Trophoblast cell (in vitro differentiated cells and primary cell): Measurements from ENCODE around the gene TAOK1.
A peak's percentile ranks its signal among the peaks of the same experiment; 100 is the strongest.

Experiments
- DNase-seq, 2 donors: peaks; one replicate each; pipeline ENCODE4 v3.0.0-alpha.2; 2016
- H2AFZ ChIP-seq: 2 replicates; pipeline ENCODE4 v1.6.1; 2013; ENCODE audit warnings: low read length, moderate library complexity, mild to moderate bottlenecking; ENCODE audit not compliant: insufficient read depth, poor library complexity
- H2AK5ac ChIP-seq: 2 replicates; pipeline ENCODE4 v1.6.1; 2013; ENCODE audit warnings: mild to moderate bottlenecking, low read length
- H2BK120ac ChIP-seq: 2 replicates; pipeline ENCODE4 v1.6.1; 2013; ENCODE audit warnings: low read length, mild to moderate bottlenecking, moderate library complexity; ENCODE audit not compliant: insufficient read depth, poor library complexity
- H2BK12ac ChIP-seq: 2 replicates; pipeline ENCODE4 v1.6.1; 2013; ENCODE audit warnings: mild to moderate bottlenecking, low read length, moderate library complexity
- H2BK5ac ChIP-seq: 2 replicates; pipeline ENCODE4 v1.6.1; 2013; ENCODE audit warnings: low read length, low read depth, moderate library complexity, mild to moderate bottlenecking; ENCODE audit not compliant: poor library complexity
- H3K14ac ChIP-seq: 2 replicates; pipeline ENCODE4 v1.6.1; 2013; ENCODE audit warnings: mild to moderate bottlenecking, low read length
- H3K18ac ChIP-seq: 2 replicates; pipeline ENCODE4 v1.6.1; 2013; ENCODE audit warnings: mild to moderate bottlenecking, low read length
- H3K23ac ChIP-seq: 2 replicates; pipeline ENCODE4 v1.6.1; 2013; ENCODE audit warnings: low read length
- H3K27ac ChIP-seq: 2 replicates; pipeline ENCODE4 v1.5.1; 2013; ENCODE audit warnings: low read depth, mild to moderate bottlenecking, inconsistent platforms, low read length, moderate library complexity
- H3K27me3 ChIP-seq: 2 replicates; pipeline ENCODE4 v1.6.1; 2013; ENCODE audit warnings: inconsistent platforms, mild to moderate bottlenecking, low read length, moderate library complexity; ENCODE audit not compliant: insufficient read depth
- H3K36me3 ChIP-seq, 2 experiments: 1 replicate in 1 of 2; 2 replicates in 1 of 2; pipeline ENCODE4 v1.6.1; 2013; ENCODE audit warnings: low read length in 2 of 2, mild to moderate bottlenecking in 2 of 2, moderate library complexity in 1 of 2; ENCODE audit not compliant: insufficient read depth in 2 of 2, control insufficient read depth in 1 of 2
- H3K4ac ChIP-seq: 2 replicates; pipeline ENCODE4 v1.6.1; 2013; ENCODE audit warnings: low read depth, mild to moderate bottlenecking, low read length, moderate library complexity
- H3K4me1 ChIP-seq, 2 experiments: 1 replicate in 1 of 2; 2 replicates in 1 of 2; pipeline ENCODE4 v1.6.1; 2013; ENCODE audit warnings: low read length in 2 of 2, mild to moderate bottlenecking in 2 of 2, moderate library complexity in 1 of 2; ENCODE audit not compliant: insufficient read depth in 2 of 2, control insufficient read depth in 1 of 2
- H3K4me2 ChIP-seq: 2 replicates; pipeline ENCODE4 v1.6.1; 2013; ENCODE audit warnings: inconsistent platforms, mild to moderate bottlenecking, low read length, moderate library complexity
- H3K4me3 ChIP-seq: 2 replicates; pipeline ENCODE4 v1.5.1; 2013; ENCODE audit warnings: mild to moderate bottlenecking, low read depth, low read length, inconsistent platforms
- H3K79me1 ChIP-seq: one replicate; pipeline ENCODE4 v1.6.1; 2013; ENCODE audit warnings: low read length
- H3K79me2 ChIP-seq: 2 replicates; pipeline ENCODE4 v1.6.1; 2013; ENCODE audit warnings: low read length, mild to moderate bottlenecking; ENCODE audit not compliant: control insufficient read depth, insufficient read depth, poor library complexity
- H3K9ac ChIP-seq: 2 replicates; pipeline ENCODE4 v1.6.1; 2013; ENCODE audit warnings: mild to moderate bottlenecking, low read length
- H3K9me3 ChIP-seq: 2 replicates; pipeline ENCODE4 v1.6.1; 2013; ENCODE audit warnings: low read depth, mild to moderate bottlenecking, control low read depth, inconsistent platforms, low read length; ENCODE audit not compliant: insufficient read depth
- H4K12ac ChIP-seq: 2 replicates; pipeline ENCODE4 v1.6.1; 2013; ENCODE audit warnings: low read depth, mild to moderate bottlenecking, low read length, moderate library complexity
- H4K8ac ChIP-seq: 2 replicates; pipeline ENCODE4 v1.6.1; 2013; ENCODE audit warnings: low read depth, mild to moderate bottlenecking, low read length, moderate library complexity
- H4K91ac ChIP-seq: one replicate; pipeline ENCODE4 v1.6.1; 2013; ENCODE audit warnings: low read depth, mild to moderate bottlenecking, low read length, moderate library complexity
- WGBS: extraction: QIAGEN DNeasy Blood & Tissue Kit; methylation state at CpG from one replicate; pipeline ENCODE4 v1.1.7; 2013; ENCODE audit warnings: missing lambda C conversion rate; ENCODE audit not compliant: insufficient read length, insufficient coverage; ENCODE audit errors: extremely low coverage; 5-methylcytosine and 5-hydroxymethylcytosine counted together

The TAOK1 gene

DNA sequence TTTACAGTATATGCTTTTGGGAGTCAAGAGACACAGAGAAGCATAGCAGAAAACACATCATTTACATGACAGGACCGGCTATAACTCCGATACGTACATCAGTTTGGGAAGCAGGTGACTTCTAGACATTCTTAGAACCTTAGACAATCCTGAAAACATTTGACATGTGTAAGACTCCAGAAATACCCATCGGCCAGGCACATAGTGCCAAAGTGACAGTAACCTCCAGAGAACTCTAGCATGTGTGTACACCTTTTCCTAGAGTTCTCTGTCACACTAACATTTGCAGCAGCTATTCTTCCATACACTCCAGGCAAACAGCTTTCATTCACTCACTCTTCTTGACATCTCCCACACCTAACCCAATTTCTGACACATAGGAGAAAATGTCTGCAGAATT, 3.4 kb upstream of the TAOK1 start:
- DNase-seq: no peak
- Histone ChIP-seq H3K36me3 (no peaks in the 10 kb centered on the region), H4K12ac (no peak overlapping the region), H2BK5ac (no peak overlapping the region), H3K79me2 (peaks cover 13% of the 10 kb centered on the region), H3K4me2 (no peak overlapping the region), H3K79me1 (peaks cover 9% of the 10 kb centered on the region), H2AFZ (no peak overlapping the region), H3K4ac (no peak overlapping the region), H4K8ac (no peak overlapping the region), H2AK5ac (no peak overlapping the region), H3K9ac (no peak overlapping the region), H2BK12ac (no peak overlapping the region), H4K91ac (no peak overlapping the region), H3K9me3 (no peaks in the 10 kb centered on the region), H3K18ac (no peak overlapping the region), H3K4me1 (no peaks in the 10 kb centered on the region), H2BK120ac (no peak overlapping the region), H3K14ac (no peak overlapping the region), H3K27ac (no peak overlapping the region), H3K27me3 (no peaks in the 10 kb centered on the region), H3K4me3 (no peak overlapping the region), H3K23ac (no peak overlapping the region)
- no CpG with 5 or more reads among the region's 4 CpGs for WGBS

DNA sequence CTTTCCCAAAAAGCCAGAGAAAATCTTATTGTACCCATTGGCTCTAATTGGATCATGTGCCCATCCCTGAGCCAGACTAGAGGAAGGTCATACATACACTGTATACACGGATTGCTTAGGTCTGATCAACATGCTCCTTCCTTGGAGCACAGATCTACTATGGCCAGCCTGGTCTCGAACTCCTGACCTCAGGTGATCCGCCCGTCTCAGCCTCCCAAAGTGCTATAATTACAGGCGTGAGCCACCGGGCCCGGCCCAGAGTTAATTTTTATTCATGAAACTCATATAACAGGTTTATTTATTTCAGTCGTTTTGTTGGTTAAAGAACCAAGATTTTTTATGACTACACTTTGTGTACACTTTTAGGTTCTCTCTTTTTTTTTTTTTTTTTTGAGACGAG, 1.2 kb upstream of the TAOK1 start:
- Histone ChIP-seq H3K36me3 (no peaks in the 10 kb centered on the region), H2BK12ac (no peak overlapping the region), H3K27me3 (no peaks in the 10 kb centered on the region), H3K79me1 (peaks cover 9% of the 10 kb centered on the region), H3K79me2 (peaks cover 13% of the 10 kb centered on the region), H2AFZ (no peak overlapping the region), H3K14ac (no peak overlapping the region), H3K4me1 (no peaks in the 10 kb centered on the region), H2AK5ac (no peak overlapping the region), H3K4me2 (no peak overlapping the region), H2BK5ac (no peak overlapping the region), H3K4me3 (no peak overlapping the region), H2BK120ac (no peak overlapping the region), H4K91ac (no peak overlapping the region), H3K4ac (no peak overlapping the region), H3K27ac (no peak overlapping the region), H3K23ac (no peak overlapping the region), H4K12ac (no peak overlapping the region), H3K18ac (no peak overlapping the region), H3K9ac (no peak overlapping the region), H3K9me3 (no peaks in the 10 kb centered on the region), H4K8ac (no peak overlapping the region)
- no CpG with 5 or more reads among the region's 9 CpGs for WGBS
- no peak for DNase-seq

DNA sequence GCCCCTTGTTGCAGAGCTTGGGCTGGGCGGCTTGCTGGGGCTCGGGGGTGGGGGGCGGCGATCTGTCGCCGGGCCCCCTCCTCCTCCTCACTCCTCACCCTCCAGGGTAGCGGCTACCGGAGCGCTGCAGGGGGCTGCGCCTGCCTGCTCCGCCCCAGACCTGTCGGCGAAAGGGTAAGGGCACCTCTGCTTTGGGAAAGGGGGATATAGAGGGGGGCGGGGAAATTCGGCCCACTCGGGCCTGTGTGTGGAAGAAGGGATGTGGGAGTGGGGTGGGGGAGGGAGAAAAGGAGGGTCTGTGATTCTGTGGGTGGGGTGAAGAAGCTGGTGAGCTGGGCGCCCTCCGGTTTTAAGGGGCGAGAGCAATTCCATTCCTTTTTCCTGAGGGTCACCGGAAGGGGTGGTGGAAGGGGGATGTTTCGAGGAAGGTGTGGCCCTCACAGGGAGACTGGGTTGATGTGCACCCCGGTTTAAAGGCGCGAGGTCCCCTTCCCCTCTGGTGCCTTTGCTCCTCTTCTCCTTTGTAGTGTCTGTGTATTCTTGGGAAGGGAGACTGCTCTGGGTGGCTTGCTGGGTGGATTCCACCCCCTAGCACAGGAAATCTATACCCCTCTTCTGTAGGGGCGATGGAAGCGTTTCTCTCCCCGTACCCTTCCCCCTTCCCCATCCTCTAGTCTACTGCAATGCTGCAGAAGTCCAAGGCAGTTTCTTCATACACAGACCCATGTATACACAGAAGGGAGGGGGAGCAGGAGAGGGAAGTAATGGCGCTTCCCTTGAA, 878 bp downstream of the TAOK1 start:
- Histone ChIP-seq H3K18ac (peak overlapping the region; percentile 81), H3K4me1 (no peaks in the 10 kb centered on the region), H4K91ac (peak overlapping the region; percentile 79), H2AFZ (peak overlapping the region; percentile 5), H3K79me2 (peaks cover 23% of the 10 kb centered on the region), H2BK12ac (no peak overlapping the region), H4K8ac (peak overlapping the region; percentile 75), H3K4ac (peak overlapping the region; percentile 98), H3K23ac (no peak overlapping the region), H3K4me3 (peak overlapping the region; percentile 88), H3K79me1 (peaks cover 9% of the 10 kb centered on the region), H4K12ac (peak overlapping the region; percentile 72), H3K27ac (peak overlapping the region; percentile 88), H3K9ac (peak overlapping the region; percentile 97), H3K36me3 (peaks cover 0 to 1% of the 10 kb centered on the region in 2 experiments), H2BK120ac (no peak overlapping the region), H2AK5ac (peak overlapping the region; percentile 56), H3K27me3 (no peaks in the 10 kb centered on the region), H3K14ac (peak overlapping the region; percentile 58), H2BK5ac (peak overlapping the region; percentile 22), H3K4me2 (peak overlapping the region; percentile 96), H3K9me3 (no peaks in the 10 kb centered on the region)
- WGBS: no CpG with 5 or more reads among the region's 28 CpGs
- peak in 1 of 2 donors; percentile 21 for DNase-seq

DNA sequence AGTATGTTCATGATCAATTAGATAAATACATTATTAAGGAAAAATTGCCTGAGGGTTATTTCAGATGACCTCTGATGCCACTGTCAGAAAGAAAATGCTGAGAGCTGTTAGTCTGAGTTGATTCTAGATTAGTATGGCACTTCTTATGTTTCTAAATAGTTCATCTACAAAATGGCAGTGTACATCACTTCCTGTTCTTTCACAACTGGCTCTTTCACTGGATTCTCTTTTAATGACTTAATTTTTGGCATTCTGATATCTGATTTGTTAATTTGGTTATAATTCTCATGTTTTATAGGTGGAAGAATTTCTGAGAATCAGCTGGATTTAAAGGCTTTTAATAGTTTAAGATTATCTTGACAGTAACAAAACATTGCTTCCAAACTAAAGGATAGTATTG, 3.3 kb downstream of the TAOK1 start:
- H2AFZ ChIP-seq: no peak overlapping the region
- no peak overlapping the region for H4K8ac ChIP-seq
- H3K18ac ChIP-seq: no peak overlapping the region
- H2BK5ac ChIP-seq: no peak overlapping the region
- H3K9ac ChIP-seq: no peak overlapping the region
- H2BK12ac ChIP-seq: no peak overlapping the region
- H3K36me3 ChIP-seq: peaks cover 3 to 8% of the 10 kb centered on the region in 2 experiments
- H3K79me1 ChIP-seq: peaks cover 9% of the 10 kb centered on the region
- peaks cover 25% of the 10 kb centered on the region for H3K79me2 ChIP-seq
- no peak overlapping the region for H3K27ac ChIP-seq
- no peak overlapping the region for H4K91ac ChIP-seq
- no peak overlapping the region for H2AK5ac ChIP-seq
- no peak overlapping the region for H3K23ac ChIP-seq
- no peak overlapping the region for H4K12ac ChIP-seq
- no peak overlapping the region for H3K4me2 ChIP-seq
- H3K14ac ChIP-seq: no peak overlapping the region
- H3K9me3 ChIP-seq: no peaks in the 10 kb centered on the region
- H3K4ac ChIP-seq: no peak overlapping the region
- DNase-seq: peak in 1 of 2 donors; percentile 33
- H3K4me3 ChIP-seq: no peak overlapping the region
- no peaks in the 10 kb centered on the region for H3K4me1 ChIP-seq
- H3K27me3 ChIP-seq: no peaks in the 10 kb centered on the region
- H2BK120ac ChIP-seq: no peak overlapping the region
